Ovary (tissue), 3 donors: ENCODE results near the gene ADCY5.

Experiments used
- POLR2A ChIP-seq: fragments of 450-650 bp; IDR thresholded peaks from one replicate; pipeline ENCODE4 v1.6.1; 2017; ENCODE audit warnings: antibody characterized with exemption, mild to moderate bottlenecking, moderate library complexity
- TF ChIP-seq, protein P1 (sequence below), 3 donors: fragments of 450-650 bp in 2 of 3; fragments of 200-600 bp in 1 of 3; IDR thresholded peaks; one replicate each; pipeline versions ENCODE4 v1.5.1 to v1.8.0; 2016 to 2022; ENCODE audit warnings: antibody characterized with exemption in 3 of 3, mild to moderate bottlenecking in 1 of 3
- donor health status: DM: no; HTN: no; CAD: no.

DNA sequence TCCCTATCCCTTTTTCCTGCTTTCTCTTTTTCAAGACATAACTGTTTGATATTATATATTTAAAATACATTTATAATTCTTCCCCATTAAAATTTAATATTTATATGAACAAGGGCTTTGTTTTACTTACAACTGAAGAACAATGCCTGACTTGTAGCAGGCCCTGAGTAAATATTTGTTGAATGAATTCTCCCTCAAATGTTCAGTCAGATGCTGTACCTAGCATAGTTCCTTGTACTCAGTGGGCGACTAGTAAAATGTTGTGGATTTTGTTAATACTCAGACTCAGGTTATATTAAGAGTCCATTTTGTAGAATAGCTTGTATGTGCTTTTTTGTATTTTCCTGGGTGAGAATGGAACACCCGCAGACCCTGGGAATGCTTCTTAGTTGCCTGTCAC lies 178.1 kb downstream of the ADCY5 start:
- TF ChIP-seq POLR2A = no peak
- TF ChIP-seq, protein P1, sequence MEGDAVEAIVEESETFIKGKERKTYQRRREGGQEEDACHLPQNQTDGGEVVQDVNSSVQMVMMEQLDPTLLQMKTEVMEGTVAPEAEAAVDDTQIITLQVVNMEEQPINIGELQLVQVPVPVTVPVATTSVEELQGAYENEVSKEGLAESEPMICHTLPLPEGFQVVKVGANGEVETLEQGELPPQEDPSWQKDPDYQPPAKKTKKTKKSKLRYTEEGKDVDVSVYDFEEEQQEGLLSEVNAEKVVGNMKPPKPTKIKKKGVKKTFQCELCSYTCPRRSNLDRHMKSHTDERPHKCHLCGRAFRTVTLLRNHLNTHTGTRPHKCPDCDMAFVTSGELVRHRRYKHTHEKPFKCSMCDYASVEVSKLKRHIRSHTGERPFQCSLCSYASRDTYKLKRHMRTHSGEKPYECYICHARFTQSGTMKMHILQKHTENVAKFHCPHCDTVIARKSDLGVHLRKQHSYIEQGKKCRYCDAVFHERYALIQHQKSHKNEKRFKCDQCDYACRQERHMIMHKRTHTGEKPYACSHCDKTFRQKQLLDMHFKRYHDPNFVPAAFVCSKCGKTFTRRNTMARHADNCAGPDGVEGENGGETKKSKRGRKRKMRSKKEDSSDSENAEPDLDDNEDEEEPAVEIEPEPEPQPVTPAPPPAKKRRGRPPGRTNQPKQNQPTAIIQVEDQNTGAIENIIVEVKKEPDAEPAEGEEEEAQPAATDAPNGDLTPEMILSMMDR (IDR thresholded peaks at IDR 0.05) = no peak
